Measurements from ENCODE around the gene PLEKHO1.
A peak's percentile ranks its signal among the peaks of the same experiment; 100 is the strongest.

Gene PLEKHO1

GRCh38 chr1:150110116-150110515, 39.6 kb upstream of the PLEKHO1 start:
- Histone ChIP-seq H3K79me1 (replicated peaks; ENCODE audit: low read length, poor library complexity, severe bottlenecking) (peaks cover 4% of the 10 kb centered on the region), H3K27ac (ENCODE audit: low read length, poor library complexity, severe bottlenecking) (no peak overlapping the region), H4K91ac (ENCODE audit: low read length) (no peak overlapping the region), H2BK12ac (ENCODE audit: low read length in 2 of 2) (no peak overlapping the region), H3K4me2 (ENCODE audit: low read length, poor library complexity, severe bottlenecking) (no peak overlapping the region), H3K9ac (ENCODE audit: low read length) (no peak overlapping the region), H3K18ac (ENCODE audit: low read depth in 1 of 2, low read length in 2 of 2) (no peak overlapping the region), H3K4me3 (ENCODE audit: insufficient read depth in 1 of 2, low read depth in 1 of 2, low read length in 2 of 2) (no peak overlapping the region), H2BK15ac (ENCODE audit: low read depth, poor library complexity, severe bottlenecking) (no peak overlapping the region), H3K4me1 (ENCODE audit: control insufficient read depth, insufficient read depth, low read depth, low read length) (no peaks in the 10 kb centered on the region), H3K36me3 (ENCODE audit: control insufficient read depth in 1 of 2, insufficient read depth in 2 of 2, low read depth in 1 of 2, low read length in 2 of 2) (peaks cover 10 to 46% of the 10 kb centered on the region in 2 experiments), H3K14ac (ENCODE audit: low read length in 2 of 2) (no peak overlapping the region), H3K4ac (ENCODE audit: low read depth in 1 of 2, low read length in 2 of 2) (no peak overlapping the region), H2AK5ac (ENCODE audit: low read length, severe bottlenecking) (no peak overlapping the region), H4K8ac (ENCODE audit: low read length) (no peak overlapping the region), H3K27me3 (ENCODE audit: control insufficient read depth in 1 of 2, insufficient read depth in 1 of 2, low read length in 2 of 2) (no peaks in the 10 kb centered on the region), H3K23ac (ENCODE audit: low read length in 2 of 2) (no peak overlapping the region), H3K9me3 (ENCODE audit: control insufficient read depth, low read length) (peaks cover 17% of the 10 kb centered on the region), H2AFZ (ENCODE audit: low read depth, low read length) (no peak overlapping the region), H2BK5ac (ENCODE audit: low read depth, low read length, poor library complexity, severe bottlenecking) (no peak overlapping the region), H2BK120ac (ENCODE audit: low read depth, low read length) (no peak overlapping the region)
- WGBS = 99% methylated on average over 2 of the region's 2 CpGs
- no peak for DNase-seq

- no peak overlapping the region for H3K4ac ChIP-seq (ENCODE audit: low read depth in 1 of 2, low read length in 2 of 2)
- no peak overlapping the region for H2BK120ac ChIP-seq (ENCODE audit: low read depth, low read length)
- no peak overlapping the region for H2BK15ac ChIP-seq (ENCODE audit: low read depth, poor library complexity, severe bottlenecking)
- H3K4me3 ChIP-seq (ENCODE audit: insufficient read depth in 1 of 2, low read depth in 1 of 2, low read length in 2 of 2) = no peak overlapping the region
- H3K4me2 ChIP-seq (ENCODE audit: low read length, poor library complexity, severe bottlenecking) = no peak overlapping the region
- H2AK5ac ChIP-seq (ENCODE audit: low read length, severe bottlenecking) = no peak overlapping the region
- no peak overlapping the region for H3K9ac ChIP-seq (ENCODE audit: low read length)
- H3K4me1 ChIP-seq (ENCODE audit: control insufficient read depth, insufficient read depth, low read depth, low read length) = no peaks in the 10 kb centered on the region
- peaks cover 10 to 49% of the 10 kb centered on the region in 2 experiments for H3K36me3 ChIP-seq (ENCODE audit: control insufficient read depth in 1 of 2, insufficient read depth in 2 of 2, low read depth in 1 of 2, low read length in 2 of 2)
- H3K23ac ChIP-seq (ENCODE audit: low read length in 2 of 2) = no peak overlapping the region
- H3K27ac ChIP-seq (ENCODE audit: low read length, poor library complexity, severe bottlenecking) = no peak overlapping the region
- H4K91ac ChIP-seq (ENCODE audit: low read length) = no peak overlapping the region
- H3K27me3 ChIP-seq (ENCODE audit: control insufficient read depth in 1 of 2, insufficient read depth in 1 of 2, low read length in 2 of 2) = no peaks in the 10 kb centered on the region
- no peak overlapping the region for H2BK12ac ChIP-seq (ENCODE audit: low read length in 2 of 2)
- H3K9me3 ChIP-seq (ENCODE audit: control insufficient read depth, low read length) = peaks cover 18% of the 10 kb centered on the region
- no peak overlapping the region for H2BK5ac ChIP-seq (ENCODE audit: low read depth, low read length, poor library complexity, severe bottlenecking)
- H3K14ac ChIP-seq (ENCODE audit: low read length in 2 of 2) = no peak overlapping the region
- H4K8ac ChIP-seq (ENCODE audit: low read length) = no peak overlapping the region
- no peak for DNase-seq
- H2AFZ ChIP-seq (ENCODE audit: low read depth, low read length) = no peak overlapping the region
- H3K79me1 ChIP-seq (replicated peaks; ENCODE audit: low read length, poor library complexity, severe bottlenecking) = peaks cover 4% of the 10 kb centered on the region
- no peak overlapping the region for H3K18ac ChIP-seq (ENCODE audit: low read depth in 1 of 2, low read length in 2 of 2)
- 100% methylated on average over 1 of the region's 5 CpGs for WGBS
These were observed 38.0 kb upstream of the PLEKHO1 start for GRCh38 chr1:150111670-150112069.

GRCh38 chr1:150115121-150115520, 34.6 kb upstream of the PLEKHO1 start:
- H2BK15ac ChIP-seq (ENCODE audit: low read depth, poor library complexity, severe bottlenecking) = no peak overlapping the region
- H3K4me1 ChIP-seq (ENCODE audit: control insufficient read depth, insufficient read depth, low read depth, low read length) = no peaks in the 10 kb centered on the region
- no peak overlapping the region for H2AFZ ChIP-seq (ENCODE audit: low read depth, low read length)
- no peak overlapping the region for H2AK5ac ChIP-seq (ENCODE audit: low read length, severe bottlenecking)
- no peak overlapping the region for H2BK12ac ChIP-seq (ENCODE audit: low read length in 2 of 2)
- DNase-seq = no peak
- H3K4me3 ChIP-seq (ENCODE audit: insufficient read depth in 1 of 2, low read depth in 1 of 2, low read length in 2 of 2) = no peak overlapping the region
- no peak overlapping the region for H3K9ac ChIP-seq (ENCODE audit: low read length)
- H3K4ac ChIP-seq (ENCODE audit: low read depth in 1 of 2, low read length in 2 of 2) = no peak overlapping the region
- H3K79me1 ChIP-seq (replicated peaks; ENCODE audit: low read length, poor library complexity, severe bottlenecking) = peaks cover 4% of the 10 kb centered on the region
- no peak overlapping the region for H4K91ac ChIP-seq (ENCODE audit: low read length)
- no CpG with 5 or more reads among the region's 1 CpG for WGBS
- H3K23ac ChIP-seq (ENCODE audit: low read length in 2 of 2) = no peak overlapping the region
- H2BK5ac ChIP-seq (ENCODE audit: low read depth, low read length, poor library complexity, severe bottlenecking) = no peak overlapping the region
- H3K27ac ChIP-seq (ENCODE audit: low read length, poor library complexity, severe bottlenecking) = no peak overlapping the region
- H4K8ac ChIP-seq (ENCODE audit: low read length) = no peak overlapping the region
- H3K27me3 ChIP-seq (ENCODE audit: control insufficient read depth in 1 of 2, insufficient read depth in 1 of 2, low read length in 2 of 2) = no peaks in the 10 kb centered on the region
- H2BK120ac ChIP-seq (ENCODE audit: low read depth, low read length) = no peak overlapping the region
- peaks cover 18% of the 10 kb centered on the region for H3K9me3 ChIP-seq (ENCODE audit: control insufficient read depth, low read length)
- peaks cover 10 to 47% of the 10 kb centered on the region in 2 experiments for H3K36me3 ChIP-seq (ENCODE audit: control insufficient read depth in 1 of 2, insufficient read depth in 2 of 2, low read depth in 1 of 2, low read length in 2 of 2)
- no peak overlapping the region for H3K4me2 ChIP-seq (ENCODE audit: low read length, poor library complexity, severe bottlenecking)
- no peak overlapping the region for H3K14ac ChIP-seq (ENCODE audit: low read length in 2 of 2)
- no peak overlapping the region for H3K18ac ChIP-seq (ENCODE audit: low read depth in 1 of 2, low read length in 2 of 2)

GRCh38 chr1:150118716-150119115, 31.0 kb upstream of the PLEKHO1 start:
- Histone ChIP-seq H3K9me3 (ENCODE audit: control insufficient read depth, low read length) (peaks cover 18% of the 10 kb centered on the region), H3K9ac (ENCODE audit: low read length) (no peak overlapping the region), H2AK5ac (ENCODE audit: low read length, severe bottlenecking) (no peak overlapping the region), H2BK5ac (ENCODE audit: low read depth, low read length, poor library complexity, severe bottlenecking) (no peak overlapping the region), H2BK12ac (ENCODE audit: low read length in 2 of 2) (no peak overlapping the region), H3K14ac (ENCODE audit: low read length in 2 of 2) (no peak overlapping the region), H3K27ac (ENCODE audit: low read length, poor library complexity, severe bottlenecking) (no peak overlapping the region), H3K79me1 (replicated peaks; ENCODE audit: low read length, poor library complexity, severe bottlenecking) (no peaks in the 10 kb centered on the region), H2AFZ (ENCODE audit: low read depth, low read length) (no peak overlapping the region), H3K4ac (ENCODE audit: low read depth in 1 of 2, low read length in 2 of 2) (no peak overlapping the region), H3K4me1 (ENCODE audit: control insufficient read depth, insufficient read depth, low read depth, low read length) (no peaks in the 10 kb centered on the region), H4K91ac (ENCODE audit: low read length) (no peak overlapping the region), H3K23ac (ENCODE audit: low read length in 2 of 2) (no peak overlapping the region), H3K27me3 (ENCODE audit: control insufficient read depth in 1 of 2, insufficient read depth in 1 of 2, low read length in 2 of 2) (no peaks in the 10 kb centered on the region), H2BK15ac (ENCODE audit: low read depth, poor library complexity, severe bottlenecking) (no peak overlapping the region), H3K4me3 (ENCODE audit: insufficient read depth in 1 of 2, low read depth in 1 of 2, low read length in 2 of 2) (no peak overlapping the region), H3K4me2 (ENCODE audit: low read length, poor library complexity, severe bottlenecking) (no peak overlapping the region), H3K36me3 (ENCODE audit: control insufficient read depth in 1 of 2, insufficient read depth in 2 of 2, low read depth in 1 of 2, low read length in 2 of 2) (peaks cover 12 to 23% of the 10 kb centered on the region in 2 experiments), H2BK120ac (ENCODE audit: low read depth, low read length) (no peak overlapping the region), H3K18ac (ENCODE audit: low read depth in 1 of 2, low read length in 2 of 2) (no peak overlapping the region), H4K8ac (ENCODE audit: low read length) (no peak overlapping the region)
- peak; percentile 33 for DNase-seq
- 100% methylated on average over 1 of the region's 2 CpGs for WGBS

Data from mesenchymal stem cell (in vitro differentiated cells and primary cell).